Breast epithelium (tissue), 3 donors: ENCODE results near the gene TIPRL.

ENCODE experiments used
- POLR2A ChIP-seq: fragments of 450-650 bp; IDR thresholded peaks from one replicate; pipeline ENCODE4 v1.6.1; 2016; ENCODE audit warnings: antibody characterized with exemption, mild to moderate bottlenecking, moderate library complexity
- POLR2AphosphoS5 ChIP-seq, 3 donors: sonication (generic); formaldehyde crosslinking; IDR thresholded peaks; one replicate each; pipeline ENCODE4 v1.6.1; 2017; ENCODE audit warnings: antibody characterized with exemption in 3 of 3
- TF ChIP-seq, protein P1 (sequence below), 3 donors: fragments of 450-650 bp; IDR thresholded peaks; one replicate each; pipeline ENCODE4 v1.5.1; 2016 to 2017; ENCODE audit warnings: antibody characterized with exemption in 3 of 3, mild to moderate bottlenecking in 3 of 3, moderate library complexity in 3 of 3

DNA sequence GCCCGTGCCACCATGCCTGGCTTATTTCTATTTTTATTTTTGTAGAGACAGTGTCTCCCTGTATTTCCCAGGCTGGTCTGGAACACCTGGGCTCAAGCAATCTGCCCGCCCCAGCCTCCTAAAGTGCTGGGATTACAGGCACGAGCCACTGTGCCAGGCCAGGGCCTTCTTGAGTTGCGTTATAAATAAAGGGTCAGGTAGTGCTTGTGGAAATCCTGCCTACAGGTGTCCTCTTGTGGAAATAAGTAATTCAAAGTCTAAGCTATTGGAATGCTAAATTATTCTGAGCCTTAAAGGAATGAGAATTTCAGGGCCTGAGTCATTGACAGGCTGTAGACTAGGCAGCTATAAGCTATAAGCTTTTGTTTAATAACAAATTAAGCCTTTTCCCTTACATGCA, 38.9 kb downstream of the TIPRL start:
- TF ChIP-seq, protein P1, sequence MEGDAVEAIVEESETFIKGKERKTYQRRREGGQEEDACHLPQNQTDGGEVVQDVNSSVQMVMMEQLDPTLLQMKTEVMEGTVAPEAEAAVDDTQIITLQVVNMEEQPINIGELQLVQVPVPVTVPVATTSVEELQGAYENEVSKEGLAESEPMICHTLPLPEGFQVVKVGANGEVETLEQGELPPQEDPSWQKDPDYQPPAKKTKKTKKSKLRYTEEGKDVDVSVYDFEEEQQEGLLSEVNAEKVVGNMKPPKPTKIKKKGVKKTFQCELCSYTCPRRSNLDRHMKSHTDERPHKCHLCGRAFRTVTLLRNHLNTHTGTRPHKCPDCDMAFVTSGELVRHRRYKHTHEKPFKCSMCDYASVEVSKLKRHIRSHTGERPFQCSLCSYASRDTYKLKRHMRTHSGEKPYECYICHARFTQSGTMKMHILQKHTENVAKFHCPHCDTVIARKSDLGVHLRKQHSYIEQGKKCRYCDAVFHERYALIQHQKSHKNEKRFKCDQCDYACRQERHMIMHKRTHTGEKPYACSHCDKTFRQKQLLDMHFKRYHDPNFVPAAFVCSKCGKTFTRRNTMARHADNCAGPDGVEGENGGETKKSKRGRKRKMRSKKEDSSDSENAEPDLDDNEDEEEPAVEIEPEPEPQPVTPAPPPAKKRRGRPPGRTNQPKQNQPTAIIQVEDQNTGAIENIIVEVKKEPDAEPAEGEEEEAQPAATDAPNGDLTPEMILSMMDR (IDR thresholded peaks at IDR 0.05): no peak
- TF ChIP-seq POLR2AphosphoS5 (IDR thresholded peaks at IDR 0.05) (no peak), POLR2A (no peak)
